ENCODE results near the gene PKM. TPM values are rescaled to one million over a fixed set of nuclear protein-coding genes. Genes with fewer than 3 reads are reported as not detected.
A peak's percentile ranks its signal among the peaks of the same experiment; 100 is the strongest.

The PKM gene
- total RNA-seq, 1 experiment from 2014 or later = 1,026 TPM

DNA sequence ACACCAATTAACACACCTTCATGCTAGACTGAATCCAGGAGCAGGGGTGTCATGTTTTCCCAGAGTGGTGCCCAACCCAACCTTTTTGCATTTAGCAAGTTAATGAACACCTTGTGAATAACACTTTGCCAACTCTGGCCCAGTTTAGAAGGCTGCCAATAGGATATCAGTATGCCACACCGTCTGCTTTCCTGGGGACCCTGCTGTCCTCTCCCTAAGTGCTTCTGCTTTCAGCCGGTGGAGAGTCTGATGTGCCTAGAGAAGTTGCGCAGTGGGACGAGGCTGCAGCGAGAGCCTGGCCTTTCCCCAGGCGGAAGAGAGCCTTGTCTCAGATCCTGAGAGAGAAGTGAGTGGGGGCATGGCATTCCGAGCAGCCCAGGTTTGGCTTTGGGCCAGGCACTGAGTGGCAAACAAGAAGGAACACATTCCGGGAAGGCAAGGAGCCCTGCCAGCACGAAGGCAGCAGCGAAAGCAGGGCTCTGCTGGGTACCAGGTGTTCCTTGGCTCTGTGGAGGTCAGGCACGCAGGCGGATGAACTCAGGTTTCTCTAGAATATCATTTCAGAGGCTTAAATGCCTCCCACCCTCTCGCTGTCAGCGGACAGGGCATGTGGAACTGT is 75.9 kb downstream of the PKM start:
- Histone ChIP-seq H3K79me1 (ENCODE audit: insufficient read depth, low read depth, low read length, poor library complexity, severe bottlenecking) (no peaks in the 10 kb centered on the region), H3T11ph (ENCODE audit: low read length) (no peak overlapping the region), H2BK20ac (ENCODE audit: low read depth, low read length, poor library complexity, severe bottlenecking) (no peak overlapping the region), H2AK5ac (ENCODE audit: insufficient read length, low read length) (no peak overlapping the region), H3K79me2 (ENCODE audit: insufficient read depth, low read length) (no peaks in the 10 kb centered on the region), H2BK12ac (ENCODE audit: insufficient read length, low read depth, low read length) (no peak overlapping the region), H3K56ac (ENCODE audit: insufficient read length, low read depth, low read length) (no peak overlapping the region), H3K4me1 (ENCODE audit: insufficient read depth, low read length) (no peaks in the 10 kb centered on the region; the same call in 1 of the 2 replicates), H3K27me3 (ENCODE audit: insufficient read depth, low read length) (no peaks in the 10 kb centered on the region; the same call in 1 of the 2 replicates), H4K91ac (ENCODE audit: insufficient read length, low read depth, low read length) (no peak overlapping the region), H3K9me3 (ENCODE audit: control insufficient read depth, low read depth, low read length) (no peaks in the 10 kb centered on the region), H3K4ac (ENCODE audit: low read depth, low read length) (no peak overlapping the region), H3K27ac (ENCODE audit: insufficient read length, low read depth, low read length) (no peak overlapping the region), H3K23me2 (ENCODE audit: insufficient read length, low read depth, low read length, poor library complexity, severe bottlenecking) (no peaks in the 10 kb centered on the region), H4K5ac (ENCODE audit: insufficient read length, low read depth, low read length) (no peak overlapping the region), H2BK120ac (ENCODE audit: low read depth, low read length, poor library complexity, severe bottlenecking) (no peak overlapping the region), H4K8ac (replicated peaks; ENCODE audit: insufficient read length, low read depth, low read length) (no peak overlapping the region), H4K20me1 (ENCODE audit: control insufficient read depth, insufficient read depth, insufficient read length) (no peaks in the 10 kb centered on the region), H3K4me2 (ENCODE audit: insufficient read depth, insufficient read length, low read length) (no peak overlapping the region), H3K23ac (ENCODE audit: insufficient read length, low read depth, low read length) (no peak overlapping the region), H3K9ac (ENCODE audit: extremely low read depth, insufficient read length, low read length) (no peak overlapping the region), H3K14ac (ENCODE audit: insufficient read depth, low read length) (no peak overlapping the region), H2AFZ (ENCODE audit: low read length) (no peak overlapping the region), H2BK15ac (ENCODE audit: low read depth, low read length) (no peak overlapping the region), H2BK5ac (ENCODE audit: insufficient read length, low read length) (no peak overlapping the region), H3K18ac (ENCODE audit: insufficient read length, low read depth, low read length) (no peak overlapping the region)
- H3K27me3 Mint-ChIP-seq (ENCODE audit: low read depth) = peaks cover 11% of the 10 kb centered on the region
- no peaks in the 10 kb centered on the region for H3K9me3 Mint-ChIP-seq
- TF ChIP-seq, protein P1, sequence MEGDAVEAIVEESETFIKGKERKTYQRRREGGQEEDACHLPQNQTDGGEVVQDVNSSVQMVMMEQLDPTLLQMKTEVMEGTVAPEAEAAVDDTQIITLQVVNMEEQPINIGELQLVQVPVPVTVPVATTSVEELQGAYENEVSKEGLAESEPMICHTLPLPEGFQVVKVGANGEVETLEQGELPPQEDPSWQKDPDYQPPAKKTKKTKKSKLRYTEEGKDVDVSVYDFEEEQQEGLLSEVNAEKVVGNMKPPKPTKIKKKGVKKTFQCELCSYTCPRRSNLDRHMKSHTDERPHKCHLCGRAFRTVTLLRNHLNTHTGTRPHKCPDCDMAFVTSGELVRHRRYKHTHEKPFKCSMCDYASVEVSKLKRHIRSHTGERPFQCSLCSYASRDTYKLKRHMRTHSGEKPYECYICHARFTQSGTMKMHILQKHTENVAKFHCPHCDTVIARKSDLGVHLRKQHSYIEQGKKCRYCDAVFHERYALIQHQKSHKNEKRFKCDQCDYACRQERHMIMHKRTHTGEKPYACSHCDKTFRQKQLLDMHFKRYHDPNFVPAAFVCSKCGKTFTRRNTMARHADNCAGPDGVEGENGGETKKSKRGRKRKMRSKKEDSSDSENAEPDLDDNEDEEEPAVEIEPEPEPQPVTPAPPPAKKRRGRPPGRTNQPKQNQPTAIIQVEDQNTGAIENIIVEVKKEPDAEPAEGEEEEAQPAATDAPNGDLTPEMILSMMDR (conservative IDR thresholded peaks at IDR 0.05) = no peak
- DNase-seq = no peak
- WGBS (ENCODE audit: extremely low coverage, insufficient read length, low lambda C conversion rate) = no CpG with 5 or more reads among the region's 14 CpGs
- no peaks in the 10 kb centered on the region for H3K36me3 Mint-ChIP-seq (ENCODE audit: insufficient read depth in 1 of 3, low read depth in 3 of 3)
- H3K27ac Mint-ChIP-seq = peak overlapping the region; percentile 11 to 91 (median 33); a peak in 3 of 7 replicates
- peaks cover 10% of the 10 kb centered on the region in 2 experiments for H3K4me1 Mint-ChIP-seq
- no peak overlapping the region for H3K4me3 Mint-ChIP-seq
